Ishikawa (cell line): Measurements from ENCODE around the gene ALX4.

Experiments
- CEBPB ChIP-seq: IDR thresholded peaks from 2 replicates; pipeline ENCODE4 v1.6.1; 2012
- CREB1 ChIP-seq: IDR thresholded peaks from 2 replicates; pipeline ENCODE4 v1.6.1; 2012; ENCODE audit warnings: low read depth
- EGR1 ChIP-seq: IDR thresholded peaks from 2 replicates; pipeline ENCODE4 v1.6.1; 2012
- EP300 ChIP-seq: IDR thresholded peaks from 2 replicates; pipeline ENCODE4 v1.6.1; 2012; ENCODE audit warnings: borderline replicate concordance
- FOXM1 ChIP-seq: IDR thresholded peaks from 2 replicates; pipeline ENCODE4 v1.6.1; 2012; ENCODE audit warnings: low read depth, borderline replicate concordance
- MAX ChIP-seq: IDR thresholded peaks from 2 replicates; pipeline ENCODE4 v1.6.1; 2012
- RAD21 ChIP-seq: IDR thresholded peaks from 2 replicates; pipeline ENCODE4 v1.6.1; 2012; ENCODE audit warnings: low read depth
- REST ChIP-seq: IDR thresholded peaks from 2 replicates; pipeline ENCODE4 v1.6.1; 2012; ENCODE audit warnings: low read depth, mild to moderate bottlenecking
- TAF1 ChIP-seq: IDR thresholded peaks from 2 replicates; pipeline ENCODE4 v1.6.1; 2012; ENCODE audit warnings: low read depth, mild to moderate bottlenecking
- TCF12 ChIP-seq: IDR thresholded peaks from 2 replicates; pipeline ENCODE4 v1.6.1; 2012; ENCODE audit warnings: low read depth
- YY1 ChIP-seq: IDR thresholded peaks from 2 replicates; pipeline ENCODE4 v1.6.1; 2012; ENCODE audit warnings: low read depth
- ZBTB7A ChIP-seq: IDR thresholded peaks from 2 replicates; pipeline ENCODE4 v1.6.1; 2012; ENCODE audit warnings: low read depth

GRCh38 chr11:44357711-44358110 is 47.8 kb upstream of the ALX4 start:
- TF ChIP-seq RAD21 (no peak), EGR1 (no peak), MAX (no peak), EP300 (no peak), CEBPB (no peak), FOXM1 (no peak), TAF1 (no peak), CREB1 (no peak), ZBTB7A (no peak), YY1 (no peak), TCF12 (no peak), REST (no peak)
